ENCODE data around the gene ZCCHC3.
A peak's percentile ranks its signal among the peaks of the same experiment; 100 is the strongest.

ZCCHC3 gene

DNA sequence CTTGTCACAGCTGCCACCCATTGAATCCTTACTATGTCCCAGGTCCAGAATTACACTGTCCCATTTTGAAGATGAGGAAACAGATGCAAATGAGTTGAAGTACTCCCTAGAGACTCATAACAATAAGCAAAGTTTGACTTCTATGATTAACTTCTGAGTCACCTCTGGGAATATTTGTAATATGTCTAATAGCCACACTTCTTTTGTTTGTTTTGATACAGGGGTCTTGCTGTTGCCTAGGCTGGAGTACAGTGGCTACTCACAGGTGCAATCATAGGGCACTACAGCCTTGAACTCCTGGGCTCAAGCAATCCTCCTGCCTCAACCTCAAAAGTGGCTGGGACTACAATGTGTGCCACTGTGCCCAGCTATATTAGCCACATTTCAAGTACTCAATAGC lies 16.6 kb downstream of the ZCCHC3 start:
- Histone ChIP-seq H3K4me2 (ENCODE audit: low read length) (peak overlapping the region; percentile 40; the same call in 1 of the 2 replicates), H4K20me1 (ENCODE audit: control insufficient read depth, insufficient read depth, low read depth, low read length) (no peaks in the 10 kb centered on the region), H3K36me3 (ENCODE audit: control insufficient read depth, low read length) (no peaks in the 10 kb centered on the region), H3K79me2 (ENCODE audit: control insufficient read depth, low read length) (no peaks in the 10 kb centered on the region), H3K4me1 (ENCODE audit: control insufficient read depth, low read length) (peaks cover 20% of the 10 kb centered on the region), H3K27ac (ENCODE audit: low read depth, low read length) (no peak overlapping the region), H3K9me2 (replicated peaks; ENCODE audit: control insufficient read depth, low read length) (no peaks in the 10 kb centered on the region), H3K4me3 (ENCODE audit: low read length) (no peak overlapping the region), H3F3A (ENCODE audit: control insufficient read depth, insufficient read depth) (no peaks in the 10 kb centered on the region), H3K27me3 (ENCODE audit: control insufficient read depth, low read length) (no peaks in the 10 kb centered on the region), H3K9me3 (ENCODE audit: control insufficient read depth, insufficient read depth, low read length) (no peaks in the 10 kb centered on the region)
- TF ChIP-seq, protein P1, sequence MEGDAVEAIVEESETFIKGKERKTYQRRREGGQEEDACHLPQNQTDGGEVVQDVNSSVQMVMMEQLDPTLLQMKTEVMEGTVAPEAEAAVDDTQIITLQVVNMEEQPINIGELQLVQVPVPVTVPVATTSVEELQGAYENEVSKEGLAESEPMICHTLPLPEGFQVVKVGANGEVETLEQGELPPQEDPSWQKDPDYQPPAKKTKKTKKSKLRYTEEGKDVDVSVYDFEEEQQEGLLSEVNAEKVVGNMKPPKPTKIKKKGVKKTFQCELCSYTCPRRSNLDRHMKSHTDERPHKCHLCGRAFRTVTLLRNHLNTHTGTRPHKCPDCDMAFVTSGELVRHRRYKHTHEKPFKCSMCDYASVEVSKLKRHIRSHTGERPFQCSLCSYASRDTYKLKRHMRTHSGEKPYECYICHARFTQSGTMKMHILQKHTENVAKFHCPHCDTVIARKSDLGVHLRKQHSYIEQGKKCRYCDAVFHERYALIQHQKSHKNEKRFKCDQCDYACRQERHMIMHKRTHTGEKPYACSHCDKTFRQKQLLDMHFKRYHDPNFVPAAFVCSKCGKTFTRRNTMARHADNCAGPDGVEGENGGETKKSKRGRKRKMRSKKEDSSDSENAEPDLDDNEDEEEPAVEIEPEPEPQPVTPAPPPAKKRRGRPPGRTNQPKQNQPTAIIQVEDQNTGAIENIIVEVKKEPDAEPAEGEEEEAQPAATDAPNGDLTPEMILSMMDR (IDR thresholded peaks at IDR 0.05; ENCODE audit: low read depth, low read length, poor library complexity, severe bottlenecking): no peak
- no peak for TF ChIP-seq EZH2phosphoT487 (IDR thresholded peaks at IDR 0.05; ENCODE audit: borderline replicate concordance, low read length)

DNA sequence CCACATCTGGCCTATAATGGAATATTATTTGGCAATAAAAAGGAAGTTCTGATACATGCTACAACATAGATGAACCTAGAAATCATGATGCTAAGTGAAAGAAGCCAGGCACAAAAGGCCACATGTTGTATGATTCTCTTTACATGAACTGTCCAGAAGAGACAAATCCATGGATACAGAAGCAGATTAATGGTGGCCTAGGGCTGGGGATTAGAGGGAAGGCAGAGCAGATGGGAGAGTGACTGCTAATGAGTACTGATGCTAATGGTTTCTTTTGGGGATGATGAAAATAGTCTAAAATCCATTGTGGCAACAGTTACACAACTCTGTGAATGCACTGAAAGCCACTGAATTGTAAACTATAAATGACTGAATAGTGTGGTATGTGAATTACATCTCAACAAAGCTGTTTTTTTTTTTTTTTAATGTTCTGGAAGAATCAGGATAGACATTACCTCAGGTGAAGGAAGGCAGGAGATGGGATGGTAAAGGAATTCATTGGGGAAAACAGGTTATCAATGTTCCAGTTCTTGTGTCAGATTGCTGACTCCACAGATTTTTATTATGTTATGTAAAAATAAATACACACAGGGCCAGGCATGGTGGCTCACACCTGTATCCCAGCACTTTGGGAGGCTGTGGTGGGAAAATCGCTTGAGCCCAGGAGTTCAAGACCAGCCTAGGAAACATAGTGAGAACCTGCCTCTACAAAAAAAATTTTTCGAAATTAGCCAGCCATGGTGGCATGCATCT lies 19.1 kb downstream of the ZCCHC3 start:
- Histone ChIP-seq H3K9me3 (ENCODE audit: control insufficient read depth, insufficient read depth, low read length) (no peaks in the 10 kb centered on the region), H3K27ac (ENCODE audit: low read depth, low read length) (no peak overlapping the region), H3K4me1 (ENCODE audit: control insufficient read depth, low read length) (peaks cover 10% of the 10 kb centered on the region), H3K4me3 (ENCODE audit: low read length) (no peak overlapping the region), H3F3A (ENCODE audit: control insufficient read depth, insufficient read depth) (no peaks in the 10 kb centered on the region), H4K20me1 (ENCODE audit: control insufficient read depth, insufficient read depth, low read depth, low read length) (no peaks in the 10 kb centered on the region), H3K9me2 (replicated peaks; ENCODE audit: control insufficient read depth, low read length) (no peaks in the 10 kb centered on the region), H3K79me2 (ENCODE audit: control insufficient read depth, low read length) (no peaks in the 10 kb centered on the region), H3K27me3 (ENCODE audit: control insufficient read depth, low read length) (no peaks in the 10 kb centered on the region), H3K36me3 (ENCODE audit: control insufficient read depth, low read length) (no peaks in the 10 kb centered on the region), H3K4me2 (ENCODE audit: low read length) (no peak overlapping the region)
- TF ChIP-seq EZH2phosphoT487 (IDR thresholded peaks at IDR 0.05; ENCODE audit: borderline replicate concordance, low read length): no peak
- TF ChIP-seq, protein P1 (IDR thresholded peaks at IDR 0.05; ENCODE audit: low read depth, low read length, poor library complexity, severe bottlenecking): no peak

DNA sequence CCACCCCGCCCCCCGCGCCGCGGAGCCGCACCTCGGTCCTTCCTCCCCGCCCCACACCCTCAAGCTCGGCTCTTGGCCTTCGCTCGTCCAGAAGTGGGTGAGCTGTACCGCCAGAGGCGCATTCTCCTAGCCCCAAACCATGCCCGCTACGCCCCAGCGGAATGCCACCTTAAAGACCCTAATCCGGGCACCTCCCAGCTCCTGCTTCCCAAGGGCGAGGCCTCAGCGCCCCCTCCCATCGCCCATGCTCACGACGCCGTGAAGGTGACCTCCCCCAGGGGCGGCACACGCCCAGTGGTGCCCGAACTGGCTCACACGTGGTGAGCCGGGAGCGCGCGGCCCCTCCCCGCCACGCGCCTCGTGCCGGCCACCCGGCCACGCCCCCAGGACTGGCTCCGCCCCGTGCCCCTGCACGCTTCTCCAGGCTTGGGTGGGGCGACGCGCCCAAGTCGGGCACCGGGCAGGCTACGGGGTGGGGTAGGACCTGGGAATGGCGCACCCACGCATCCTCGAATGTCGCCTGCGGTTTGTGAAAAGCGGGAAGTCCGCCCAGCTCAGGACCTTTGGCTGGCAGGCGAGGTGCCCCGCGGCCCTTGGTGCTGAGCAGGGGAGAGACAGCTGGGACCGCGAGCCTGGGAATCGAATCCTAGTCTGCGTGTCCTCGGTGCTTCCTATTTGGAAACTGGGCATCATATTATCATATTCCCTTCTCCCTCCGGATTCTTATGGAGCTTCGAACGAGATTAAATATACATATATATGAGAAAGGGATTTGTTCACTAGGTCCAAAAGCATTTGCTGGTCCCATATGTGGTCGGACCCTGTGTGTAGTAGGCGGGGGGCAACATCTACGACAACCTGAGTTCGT lies 27.0 kb downstream of the ZCCHC3 start:
- Histone ChIP-seq H3K4me1 (ENCODE audit: control insufficient read depth, low read length) (peaks cover 29% of the 10 kb centered on the region), H3K9me2 (replicated peaks; ENCODE audit: control insufficient read depth, low read length) (no peaks in the 10 kb centered on the region), H3K36me3 (ENCODE audit: control insufficient read depth, low read length) (peaks cover 19% of the 10 kb centered on the region), H3K9me3 (ENCODE audit: control insufficient read depth, insufficient read depth, low read length) (no peaks in the 10 kb centered on the region), H3K4me3 (ENCODE audit: low read length) (peak overlapping the region; percentile 99), H3F3A (ENCODE audit: control insufficient read depth, insufficient read depth) (peaks cover 23% of the 10 kb centered on the region), H4K20me1 (ENCODE audit: control insufficient read depth, insufficient read depth, low read depth, low read length) (0 out of 2 replicates have a peak, but pooled peaks cover 5% of the 10 kb centered on the region), H3K27ac (ENCODE audit: low read depth, low read length) (peak overlapping the region; percentile 82), H3K4me2 (ENCODE audit: low read length) (peak overlapping the region; percentile 100), H3K79me2 (ENCODE audit: control insufficient read depth, low read length) (peaks cover 42% of the 10 kb centered on the region), H3K27me3 (ENCODE audit: control insufficient read depth, low read length) (no peaks in the 10 kb centered on the region; the same call in 1 of the 2 replicates)
- TF ChIP-seq EZH2phosphoT487 (IDR thresholded peaks at IDR 0.05; ENCODE audit: borderline replicate concordance, low read length): no peak
- TF ChIP-seq, protein P1 (IDR thresholded peaks at IDR 0.05; ENCODE audit: low read depth, low read length, poor library complexity, severe bottlenecking): peak; percentile 36
